K562 (cell line): Measurements from ENCODE around the gene GTPBP2. TPM values are rescaled to one million over a fixed set of nuclear protein-coding genes. Genes with fewer than 3 reads are reported as not detected.

Experiments used
- ATAC-seq: fragments of 200-7000 bp; cut with Tn5 transposase; 3 replicates; pipeline ENCODE4 v1.9.1; 2020; ENCODE audit warnings: moderate library complexity
- BruUV-seq: library from RNA; stranded (reverse); fragments of 400-500 nt; replicated peaks from 2 replicates; lab custom pipeline; 2021; lab: Mats Ljungman, UMichigan
- CTCF ChIA-PET: fragments of 300-600 bp; formaldehyde crosslinking; extraction: SDS; loops from one replicate; lab custom pipeline; 2021; ENCODE audit warnings: low intra/inter-chr PET ratio; lab: Yijun Ruan, JAX
- POLR2A ChIA-PET: fragments of 300-600, 350-650 bp; sonication (Branson Sonifier 250); formaldehyde crosslinking; extraction: SDS; loops from one replicate; lab custom pipeline; 2021; ENCODE audit warnings: antibody characterized with exemption, inconsistent platforms; lab: Yijun Ruan, JAX
- DNase-seq, 4 experiments: peaks; one replicate each; pipeline versions ENCODE4 v3.0.0 to v3.0.0-alpha.2; 2011 to 2018; ENCODE audit warnings: low spot score in 3 of 4, mixed read lengths in 3 of 4; ENCODE audit errors: extremely low read depth in 1 of 4
- FAIRE-seq: peaks from 2 replicates; lab custom pipeline; 2011; peaks lifted over from hg19 to GRCh38; lab: Jason Lieb, UNC
- H2AFZ ChIP-seq: 2 replicates; pipeline ENCODE4 v1.6.0; 2011; ENCODE audit warnings: low read depth, low read length, control low read depth, inconsistent platforms
- H3K27ac ChIP-seq: fragments of 200-600 bp; 3 replicates; pipeline ENCODE4 v1.8.0; 2011; ENCODE audit warnings: low read depth, mild to moderate bottlenecking, control low read depth, inconsistent platforms, low read length, moderate library complexity, mixed read lengths; ENCODE audit errors: extremely low read depth
- H3K27me3 ChIP-seq, 2 experiments: fragments of 300-600 bp in 1 of 2; 2 replicates in 1 of 2; 3 replicates in 1 of 2; pipeline versions ENCODE4 v1.6.0 to v1.8.0; 2011; ENCODE audit warnings: inconsistent platforms in 2 of 2, low read length in 2 of 2, mild to moderate bottlenecking in 1 of 2, mixed read lengths in 1 of 2, moderate library complexity in 1 of 2; ENCODE audit not compliant: control insufficient read depth in 2 of 2, insufficient read depth in 2 of 2
- H3K36me3 ChIP-seq: fragments of 300-600 bp; 3 replicates; pipeline ENCODE4 v1.8.0; 2011; ENCODE audit warnings: mild to moderate bottlenecking, low read length, inconsistent platforms; ENCODE audit not compliant: control insufficient read depth, insufficient read depth
- H3K4me1 ChIP-seq, 2 experiments: fragments of 200-600 bp in 1 of 2; replicated peaks in 1 of 2; 2 replicates in 1 of 2; 3 replicates in 1 of 2; pipeline versions ENCODE4 v1.5.1 to v1.8.0; 2011; ENCODE audit warnings: inconsistent platforms in 2 of 2, low read length in 2 of 2, mild to moderate bottlenecking in 1 of 2, mixed read lengths in 1 of 2, moderate library complexity in 1 of 2; ENCODE audit not compliant: control insufficient read depth in 2 of 2, insufficient read depth in 2 of 2
- H3K4me2 ChIP-seq: 2 replicates; pipeline ENCODE4 v1.6.1; 2011; ENCODE audit warnings: low read length, control low read depth, inconsistent platforms, mixed read lengths; ENCODE audit not compliant: insufficient read depth
- H3K4me3 ChIP-seq: fragments of 200-600 bp; sonication (generic), shearing (Covaris generic); 2 replicates; pipeline ENCODE4 v1.5.1; 2016; ENCODE audit warnings: control low read depth, inconsistent platforms
- H3K79me2 ChIP-seq: fragments of 200-600 bp; 3 replicates; pipeline ENCODE4 v1.8.0; 2011; ENCODE audit warnings: low read length, inconsistent platforms; ENCODE audit not compliant: control insufficient read depth, insufficient read depth
- H3K9ac ChIP-seq, 2 experiments: 2 replicates each; pipeline versions ENCODE4 v1.6.0 to v1.6.1; 2011; ENCODE audit warnings: low read depth in 2 of 2, low read length in 2 of 2, control low read depth in 1 of 2, inconsistent platforms in 1 of 2, mild to moderate bottlenecking in 1 of 2, mixed read lengths in 1 of 2; ENCODE audit not compliant: insufficient read depth in 1 of 2
- H3K9me1 ChIP-seq: one replicate; pipeline ENCODE4 v1.6.0; 2011; ENCODE audit warnings: inconsistent platforms, mild to moderate bottlenecking, low read length, moderate library complexity; ENCODE audit not compliant: control insufficient read depth, insufficient read depth
- H3K9me3 ChIP-seq: replicated peaks from 2 replicates; pipeline ENCODE4 v1.5.1; 2011; ENCODE audit warnings: low read depth, low read length, inconsistent platforms; ENCODE audit not compliant: control insufficient read depth, insufficient read depth
- H4K20me1 ChIP-seq: replicated peaks from 2 replicates; pipeline ENCODE4 v1.6.1; 2011; ENCODE audit warnings: low read length, inconsistent platforms, mixed read lengths; ENCODE audit not compliant: control insufficient read depth, insufficient read depth
- CREB3 ChIP-seq: fragments of 450-650 bp; conservative IDR thresholded peaks from 2 replicates; pipeline ENCODE4 v1.6.1; 2016; ENCODE audit warnings: missing genetic modification characterization, low read depth, mild to moderate bottlenecking, missing compliant biosample characterization, moderate library complexity
- ILK ChIP-seq: fragments of 450-650 bp; IDR thresholded peaks from 2 replicates; pipeline ENCODE4 v1.6.1; 2016; ENCODE audit warnings: missing genetic modification characterization, low read depth, mild to moderate bottlenecking, missing compliant biosample characterization, moderate library complexity, borderline replicate concordance
- SIX5 ChIP-seq, 2 experiments: IDR thresholded peaks; 2 replicates each; pipeline ENCODE4 v1.6.1; 2011; ENCODE audit warnings: low read length in 2 of 2, borderline replicate concordance in 1 of 2, low read depth in 1 of 2, mild to moderate bottlenecking in 1 of 2, moderate library complexity in 1 of 2; ENCODE audit not compliant: insufficient read depth in 1 of 2
- WGBS: fragments of 100-300 bp; shearing (Covaris generic); methylation state at CpG from one replicate; pipeline ENCODE4 v1.1.6; 2016; ENCODE audit warnings: low coverage, mixed read lengths; ENCODE audit not compliant: insufficient coverage; ENCODE audit errors: missing lambda C conversion rate; 5-methylcytosine and 5-hydroxymethylcytosine counted together
- in situ Hi-C: fragments of 300-500 bp; cut with MboI; formaldehyde crosslinking; loops from 4 replicates; pipeline ENCODE4 v1.15.0; 2018; ENCODE audit warnings: inconsistent platforms, mixed read lengths
- intact Hi-C: fragments of 100-400 bp; cut with micrococcal nuclease; formaldehyde crosslinking; loops from 2 replicates; pipeline ENCODE4 v1.14.2; 2022
- polyA plus RNA-seq, 8 experiments: library from polyadenylated mRNA; depleted of rRNA in 4 of 8; stranded (reverse) in 5 of 8; unstranded in 3 of 8; fragments of >200 nt; fragmentation: Nextera tagmentation in 2 of 8; fragmentation: Illumina TruSeq in 1 of 8; extraction: Ambion mirVana in 2 of 8; extraction: Trizol in 1 of 8; gene quantifications; 2 replicates each; pipeline versions ENCODE4 v1.2.1 to v1.2.3, GENCODE V29; 2011 to 2014; ENCODE audit warnings: inconsistent platforms in 1 of 8, missing spikeins in 1 of 8
- total RNA-seq, 7 experiments: library from RNA; depleted of rRNA in 6 of 7; stranded (reverse); fragments of >200 nt in 6 of 7; fragmentation: Illumina TruSeq in 2 of 7; extraction: Trizol in 2 of 7; gene quantifications; 2 replicates each; pipeline versions ENCODE4 v1.2.1 to v1.2.3, GENCODE V29; 2011 to 2021; ENCODE audit warnings: low replicate concordance in 1 of 7

GTPBP2 gene
- total and polyA plus RNA-seq, 9 of the 15 experiments (the other 6 are each of a cell fraction or from before 2014, with no cell fraction given) = 48.4 to 196 (median 111) TPM

DNA sequence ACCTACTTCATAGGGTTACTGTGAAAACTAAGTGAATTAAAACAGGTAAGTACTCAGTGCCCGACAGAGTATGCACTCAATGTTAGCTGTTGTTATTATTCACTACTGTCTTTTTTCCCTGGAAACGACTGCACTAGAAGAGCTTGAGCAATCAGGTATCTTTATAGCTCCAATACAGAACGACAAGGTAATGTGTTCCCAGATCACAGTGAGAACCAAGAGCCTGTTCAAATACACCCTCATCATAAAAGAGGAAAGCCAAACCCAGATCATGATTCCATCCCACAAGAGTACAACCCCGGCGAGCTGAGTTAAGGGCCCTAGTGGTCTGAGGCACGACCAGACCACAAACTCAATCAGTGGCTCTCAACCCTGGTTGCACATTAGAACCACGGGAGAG is 48.7 kb upstream of the GTPBP2 start:
- intact Hi-C loops = no loop called here
- H3K36me3 ChIP-seq = peaks cover 99% of the 10 kb centered on the region
- no peak for TF ChIP-seq SIX5 (IDR thresholded peaks at IDR 0.05; ENCODE audit: borderline replicate concordance in 1 of 2, insufficient read depth in 1 of 2, low read depth in 1 of 2, low read length in 2 of 2)
- no peak for TF ChIP-seq CREB3
- no peak for TF ChIP-seq ILK (tag)
- TF ChIP-seq, all 486 proteins: peak for 0
- POLR2A ChIA-PET = interaction anchor here (0.6 to 2.7 kb wide), 8 partner anchors 10 to 100 kb away, joined by 3 to 32 read pairs (median 4); partner anchors contain the start of genes GTPBP2 and MRPS18A
- H3K4me1 ChIP-seq = peaks cover 3 to 10% of the 10 kb centered on the region in 2 experiments; a peak in 3 of 5 replicates
- WGBS = 75% methylated on average over 7 of the region's 7 CpGs
- H3K27me3 ChIP-seq = no peaks in the 10 kb centered on the region
- H3K9me3 ChIP-seq = no peaks in the 10 kb centered on the region
- no peaks in the 10 kb centered on the region for H3K9me1 ChIP-seq
- H4K20me1 ChIP-seq = peaks cover 8% of the 10 kb centered on the region; the same call in 1 of the 2 replicates
- no peak overlapping the region for H3K27ac ChIP-seq
- H3K4me3 ChIP-seq = no peak overlapping the region
- peaks cover 23% of the 10 kb centered on the region for H3K79me2 ChIP-seq
- DNase-seq (no peak), ATAC-seq (no peak), FAIRE-seq (no peak)
- BruUV-seq = no TSS peak
- in situ Hi-C loops = no loop called here
- H3K9ac ChIP-seq = no peak overlapping the region
- no peak overlapping the region for H2AFZ ChIP-seq
- H3K4me2 ChIP-seq = no peak overlapping the region
- CTCF ChIA-PET = interaction anchor here (0.6 kb wide), 1 partner anchor 687 kb away, joined by 3 read pairs; no protein-coding TSS in a partner anchor
